NB4 (cell line): Measurements from ENCODE around the gene FKBP15.

Experiments used
- DNase-seq: peaks from one replicate; pipeline ENCODE4 v3.0.0; 2010; ENCODE audit warnings: low read depth
- H3K4me3 ChIP-seq: one replicate; pipeline ENCODE4 v1.5.1; 2011; ENCODE audit warnings: mild to moderate bottlenecking, low read depth, low read length, moderate library complexity
- MYC ChIP-seq: IDR thresholded peaks from 2 replicates; pipeline ENCODE4 v1.6.1; 2011; ENCODE audit warnings: low read depth, low read length
- POLR2A ChIP-seq: IDR thresholded peaks from 2 replicates; pipeline ENCODE4 v1.6.1; 2011; ENCODE audit warnings: mild to moderate bottlenecking; ENCODE audit not compliant: insufficient read length; ENCODE audit errors: extremely low read depth
- TF ChIP-seq, protein P1 (sequence below): IDR thresholded peaks from 2 replicates; pipeline ENCODE4 v1.6.1; 2011; ENCODE audit warnings: low read depth, low read length
- TF ChIP-seq, protein P2 (sequence below): IDR thresholded peaks from one replicate; pipeline ENCODE4 v1.5.1; 2012; ENCODE audit warnings: low read depth, low read length

Gene FKBP15

DNA sequence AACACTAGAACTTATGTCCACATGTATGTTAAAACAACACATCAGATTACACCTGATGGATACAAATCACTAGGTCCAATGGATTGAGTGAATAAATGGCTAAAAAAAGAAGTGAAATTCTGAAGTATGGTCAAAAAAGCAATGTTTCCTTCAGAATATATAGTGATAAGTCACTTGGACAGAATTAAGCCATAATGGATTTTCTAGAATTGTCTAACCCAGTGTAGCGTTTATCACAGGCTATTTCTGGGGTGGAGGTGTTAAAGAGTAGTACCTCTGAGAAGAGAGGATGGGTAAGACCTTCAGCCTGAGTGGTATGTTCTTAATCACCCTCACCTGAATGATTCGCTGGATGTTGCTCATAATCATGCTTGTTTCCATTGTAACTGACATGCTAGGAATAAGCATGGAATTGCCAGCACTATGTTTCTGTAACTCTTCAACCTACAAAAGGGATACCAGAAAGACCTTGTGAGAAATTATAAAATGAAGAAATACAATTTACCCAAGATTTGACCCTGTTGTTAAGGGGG is 37.1 kb downstream of the FKBP15 start:
- TF ChIP-seq POLR2A (no peak), MYC (no peak)
- TF ChIP-seq, protein P1, sequence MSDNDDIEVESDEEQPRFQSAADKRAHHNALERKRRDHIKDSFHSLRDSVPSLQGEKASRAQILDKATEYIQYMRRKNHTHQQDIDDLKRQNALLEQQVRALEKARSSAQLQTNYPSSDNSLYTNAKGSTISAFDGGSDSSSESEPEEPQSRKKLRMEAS: no peak
- TF ChIP-seq, protein P2, sequence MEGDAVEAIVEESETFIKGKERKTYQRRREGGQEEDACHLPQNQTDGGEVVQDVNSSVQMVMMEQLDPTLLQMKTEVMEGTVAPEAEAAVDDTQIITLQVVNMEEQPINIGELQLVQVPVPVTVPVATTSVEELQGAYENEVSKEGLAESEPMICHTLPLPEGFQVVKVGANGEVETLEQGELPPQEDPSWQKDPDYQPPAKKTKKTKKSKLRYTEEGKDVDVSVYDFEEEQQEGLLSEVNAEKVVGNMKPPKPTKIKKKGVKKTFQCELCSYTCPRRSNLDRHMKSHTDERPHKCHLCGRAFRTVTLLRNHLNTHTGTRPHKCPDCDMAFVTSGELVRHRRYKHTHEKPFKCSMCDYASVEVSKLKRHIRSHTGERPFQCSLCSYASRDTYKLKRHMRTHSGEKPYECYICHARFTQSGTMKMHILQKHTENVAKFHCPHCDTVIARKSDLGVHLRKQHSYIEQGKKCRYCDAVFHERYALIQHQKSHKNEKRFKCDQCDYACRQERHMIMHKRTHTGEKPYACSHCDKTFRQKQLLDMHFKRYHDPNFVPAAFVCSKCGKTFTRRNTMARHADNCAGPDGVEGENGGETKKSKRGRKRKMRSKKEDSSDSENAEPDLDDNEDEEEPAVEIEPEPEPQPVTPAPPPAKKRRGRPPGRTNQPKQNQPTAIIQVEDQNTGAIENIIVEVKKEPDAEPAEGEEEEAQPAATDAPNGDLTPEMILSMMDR: no peak
- no peak for DNase-seq

GRCh38 chr9:113181165-113181564 is 39.9 kb downstream of the FKBP15 start:
- H3K4me3 ChIP-seq: no peak overlapping the region
- no peak for DNase-seq
- TF ChIP-seq POLR2A (no peak), MYC (no peak)
- TF ChIP-seq, protein P2: no peak
- TF ChIP-seq, protein P1: no peak

More for the DNA sequence above, 37.1 kb downstream of the FKBP15 start:
- H3K4me3 ChIP-seq: no peak overlapping the region

- TF ChIP-seq POLR2A (no peak), MYC (no peak)
- TF ChIP-seq, protein P2: no peak
- TF ChIP-seq, protein P1: no peak
- DNase-seq: no peak
- no peak overlapping the region for H3K4me3 ChIP-seq
These were observed 41.2 kb downstream of the FKBP15 start for GRCh38 chr9:113179839-113180238.

DNA sequence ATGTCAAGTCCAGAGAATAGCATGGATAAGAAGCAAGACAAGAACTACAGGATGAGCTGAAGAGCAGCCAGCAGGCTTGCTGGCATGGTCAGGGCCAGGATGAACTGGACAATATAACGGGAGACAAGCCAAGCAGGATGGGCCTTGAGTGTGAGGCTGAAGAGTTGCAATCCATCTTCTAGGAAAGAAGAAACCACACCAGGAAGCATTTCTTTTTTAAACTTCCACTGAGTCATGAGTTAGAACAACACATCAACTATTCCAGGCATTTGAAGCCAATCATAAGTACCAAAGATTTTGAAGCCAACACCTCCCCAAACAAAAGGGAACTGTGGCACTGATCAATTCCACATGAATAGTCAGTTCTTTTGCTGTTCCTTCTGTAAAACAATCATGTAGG is 43.0 kb downstream of the FKBP15 start:
- DNase-seq: no peak
- TF ChIP-seq, protein P2: no peak
- TF ChIP-seq, protein P1: no peak
- TF ChIP-seq MYC (no peak), POLR2A (no peak)

GRCh38 chr9:113177251-113177650 is 43.8 kb downstream of the FKBP15 start:
- no peak for TF ChIP-seq POLR2A
- TF ChIP-seq, protein P2: no peak
- TF ChIP-seq, protein P1: no peak
- no peak for TF ChIP-seq MYC
- no peak for DNase-seq
- no peak overlapping the region for H3K4me3 ChIP-seq

More for the DNA sequence above, 43.0 kb downstream of the FKBP15 start:
- no peak overlapping the region for H3K4me3 ChIP-seq

DNA sequence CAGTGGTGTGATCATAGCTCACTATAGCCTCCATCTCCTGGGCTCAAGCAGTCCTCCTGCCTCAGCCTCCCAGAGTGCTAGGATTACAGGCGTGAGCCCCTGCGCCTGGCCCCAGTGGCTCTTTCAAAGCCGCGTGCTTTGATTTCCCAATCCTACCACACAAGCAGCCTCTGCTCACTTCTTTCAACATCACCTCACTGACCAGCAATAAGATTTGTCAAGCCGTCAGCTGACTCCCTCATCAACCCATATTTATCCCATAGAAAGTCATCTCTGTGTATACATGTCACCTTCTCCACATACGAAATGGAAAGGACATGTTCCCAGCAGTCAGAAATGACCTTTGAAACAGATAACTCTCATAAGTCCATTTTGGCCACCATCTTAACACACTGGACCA is 44.3 kb downstream of the FKBP15 start:
- no peak overlapping the region for H3K4me3 ChIP-seq
- no peak for DNase-seq
- TF ChIP-seq, protein P2: no peak
- TF ChIP-seq MYC (no peak), POLR2A (no peak)
- TF ChIP-seq, protein P1: no peak
